ENCODE results near the gene PHKB. TPM values are rescaled to one million over a fixed set of nuclear protein-coding genes. Genes with fewer than 3 reads are reported as not detected.

Gene PHKB
- total RNA-seq, 1 experiment from 2014 or later, result 38.8 TPM

- Mint-ChIP-seq H3K36me3 (ENCODE audit: insufficient read depth in 1 of 3, low read depth in 3 of 3) (peaks cover 0 to 2% (median 2%) of the 10 kb centered on the region in 3 experiments; a peak in 3 of 7 replicates), H3K27ac (no peak overlapping the region), H3K4me1 (peaks cover 7 to 9% of the 10 kb centered on the region in 2 experiments), H3K4me3 (no peak overlapping the region), H3K9me3 (no peaks in the 10 kb centered on the region), H3K27me3 (ENCODE audit: low read depth) (no peaks in the 10 kb centered on the region)
- H3K18ac ChIP-seq (ENCODE audit: insufficient read length, low read depth, low read length), result no peak overlapping the region
- no peak overlapping the region for H4K91ac ChIP-seq (ENCODE audit: insufficient read length, low read depth, low read length)
- H4K8ac ChIP-seq (replicated peaks; ENCODE audit: insufficient read length, low read depth, low read length), result no peak overlapping the region
- DNase-seq, result no peak
- no peak overlapping the region for H3T11ph ChIP-seq (ENCODE audit: low read length)
- H3K27me3 ChIP-seq (ENCODE audit: insufficient read depth, low read length), result no peaks in the 10 kb centered on the region
- H2AK5ac ChIP-seq (ENCODE audit: insufficient read length, low read length), result no peak overlapping the region
- H3K14ac ChIP-seq (ENCODE audit: insufficient read depth, low read length), result no peak overlapping the region
- no peaks in the 10 kb centered on the region for H3K4me1 ChIP-seq (ENCODE audit: insufficient read depth, low read length)
- H3K79me1 ChIP-seq (ENCODE audit: insufficient read depth, low read depth, low read length, poor library complexity, severe bottlenecking), result no peaks in the 10 kb centered on the region
- H3K9ac ChIP-seq (ENCODE audit: extremely low read depth, insufficient read length, low read length), result no peak overlapping the region
- no peaks in the 10 kb centered on the region for H4K20me1 ChIP-seq (ENCODE audit: control insufficient read depth, insufficient read depth, insufficient read length)
- H3K4ac ChIP-seq (ENCODE audit: low read depth, low read length), result no peak overlapping the region
- H3K79me2 ChIP-seq (ENCODE audit: insufficient read depth, low read length), result no peaks in the 10 kb centered on the region
- no peak overlapping the region for H2BK120ac ChIP-seq (ENCODE audit: low read depth, low read length, poor library complexity, severe bottlenecking)
- no peak overlapping the region for H2AFZ ChIP-seq (ENCODE audit: low read length)
- H3K23ac ChIP-seq (ENCODE audit: insufficient read length, low read depth, low read length), result no peak overlapping the region
- WGBS (ENCODE audit: extremely low coverage, insufficient read length, low lambda C conversion rate), result no CpG with 5 or more reads among the region's 4 CpGs
- no peak overlapping the region for H4K5ac ChIP-seq (ENCODE audit: insufficient read length, low read depth, low read length)
- H3K9me3 ChIP-seq (ENCODE audit: control insufficient read depth, low read depth, low read length), result no peaks in the 10 kb centered on the region
- no peak overlapping the region for H3K56ac ChIP-seq (ENCODE audit: insufficient read length, low read depth, low read length)
- H2BK5ac ChIP-seq (ENCODE audit: insufficient read length, low read length), result no peak overlapping the region
- no peak overlapping the region for H2BK20ac ChIP-seq (ENCODE audit: low read depth, low read length, poor library complexity, severe bottlenecking)
- no peak overlapping the region for H3K4me2 ChIP-seq (ENCODE audit: insufficient read depth, insufficient read length, low read length)
- H3K27ac ChIP-seq (ENCODE audit: insufficient read length, low read depth, low read length), result no peak overlapping the region
- H2BK12ac ChIP-seq (ENCODE audit: insufficient read length, low read depth, low read length), result no peak overlapping the region
- no peak overlapping the region for H2BK15ac ChIP-seq (ENCODE audit: low read depth, low read length)
- no peaks in the 10 kb centered on the region for H3K23me2 ChIP-seq (ENCODE audit: insufficient read length, low read depth, low read length, poor library complexity, severe bottlenecking)
- TF ChIP-seq, protein P1, sequence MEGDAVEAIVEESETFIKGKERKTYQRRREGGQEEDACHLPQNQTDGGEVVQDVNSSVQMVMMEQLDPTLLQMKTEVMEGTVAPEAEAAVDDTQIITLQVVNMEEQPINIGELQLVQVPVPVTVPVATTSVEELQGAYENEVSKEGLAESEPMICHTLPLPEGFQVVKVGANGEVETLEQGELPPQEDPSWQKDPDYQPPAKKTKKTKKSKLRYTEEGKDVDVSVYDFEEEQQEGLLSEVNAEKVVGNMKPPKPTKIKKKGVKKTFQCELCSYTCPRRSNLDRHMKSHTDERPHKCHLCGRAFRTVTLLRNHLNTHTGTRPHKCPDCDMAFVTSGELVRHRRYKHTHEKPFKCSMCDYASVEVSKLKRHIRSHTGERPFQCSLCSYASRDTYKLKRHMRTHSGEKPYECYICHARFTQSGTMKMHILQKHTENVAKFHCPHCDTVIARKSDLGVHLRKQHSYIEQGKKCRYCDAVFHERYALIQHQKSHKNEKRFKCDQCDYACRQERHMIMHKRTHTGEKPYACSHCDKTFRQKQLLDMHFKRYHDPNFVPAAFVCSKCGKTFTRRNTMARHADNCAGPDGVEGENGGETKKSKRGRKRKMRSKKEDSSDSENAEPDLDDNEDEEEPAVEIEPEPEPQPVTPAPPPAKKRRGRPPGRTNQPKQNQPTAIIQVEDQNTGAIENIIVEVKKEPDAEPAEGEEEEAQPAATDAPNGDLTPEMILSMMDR (conservative IDR thresholded peaks at IDR 0.05), result no peak
Measured at GRCh38 chr16:47646914-47647313, 185.8 kb downstream of the PHKB start.
